Smooth muscle cell (in vitro differentiated cells): Measurements from ENCODE around the gene NELFE. TPM values are rescaled to one million over a fixed set of nuclear protein-coding genes. Genes with fewer than 3 reads are reported as not detected.
"Not testable (repeated sequence)": the region's sequence is repeated elsewhere in the genome, so short reads cannot be mapped to it uniquely, and the experiment has no call there.

ENCODE experiments used
- DNase-seq: peaks from one replicate; lab custom pipeline; 2025; ENCODE audit not compliant: unreplicated experiment; lab: John Stamatoyannopoulos, UW
- H2AFZ ChIP-seq: fragments of 200-600 bp; sonication (generic); 2 replicates; pipeline ENCODE4 v1.6.0; 2016; ENCODE audit warnings: antibody characterized with exemption, low read depth, mild to moderate bottlenecking
- H3F3A ChIP-seq: fragments of 200-600 bp; sonication (generic); 2 replicates; pipeline ENCODE4 v1.6.0; 2017; ENCODE audit warnings: antibody characterized with exemption, low read depth
- H3K27ac ChIP-seq: fragments of 200-600 bp; sonication (generic); 2 replicates; pipeline ENCODE4 v1.5.1; 2016; ENCODE audit warnings: low read depth, mild to moderate bottlenecking
- H3K27me3 ChIP-seq: fragments of 200-600 bp; sonication (generic); 2 replicates; pipeline ENCODE4 v1.6.1; 2016; ENCODE audit warnings: low read depth, mild to moderate bottlenecking
- H3K36me3 ChIP-seq: fragments of 200-600 bp; sonication (generic); 2 replicates; pipeline ENCODE4 v1.5.1; 2016; ENCODE audit warnings: low read depth
- H3K4me1 ChIP-seq: fragments of 200-600 bp; sonication (generic); 2 replicates; pipeline ENCODE4 v1.5.1; 2016; ENCODE audit warnings: low read depth
- H3K4me2 ChIP-seq: fragments of 200-600 bp; sonication (generic); 2 replicates; pipeline ENCODE4 v1.6.0; 2016; ENCODE audit warnings: mild to moderate bottlenecking
- H3K4me3 ChIP-seq: fragments of 200-600 bp; sonication (generic); 2 replicates; pipeline ENCODE4 v1.5.1; 2016; ENCODE audit warnings: mild to moderate bottlenecking
- H3K79me2 ChIP-seq: fragments of 200-600 bp; sonication (generic); 2 replicates; pipeline ENCODE4 v1.6.0; 2016; ENCODE audit warnings: low read depth, mild to moderate bottlenecking
- H3K9ac ChIP-seq: fragments of 200-600 bp; sonication (generic); 2 replicates; pipeline ENCODE4 v1.6.0; 2016; ENCODE audit warnings: low read depth
- H3K9me3 ChIP-seq: fragments of 200-600 bp; sonication (generic); replicated peaks from 2 replicates; pipeline ENCODE4 v1.5.1; 2016; ENCODE audit warnings: low read depth
- H4K20me1 ChIP-seq: fragments of 200-600 bp; sonication (generic); 2 replicates; pipeline ENCODE4 v1.6.0; 2016; ENCODE audit warnings: low read depth
- CTCF ChIP-seq: fragments of 200-600 bp; sonication (generic); IDR thresholded peaks from 2 replicates; pipeline ENCODE4 v1.5.1; 2017; ENCODE audit warnings: borderline replicate concordance, mild to moderate bottlenecking, antibody characterized with exemption; ENCODE audit not compliant: insufficient read depth, poor library complexity, severe bottlenecking
- WGBS: methylation state at CpG from one replicate; pipeline ENCODE4 v1.1.7; 2016; ENCODE audit warnings: low lambda C conversion rate; 5-methylcytosine and 5-hydroxymethylcytosine counted together
- polyA plus RNA-seq: library from polyadenylated mRNA; unstranded; fragments of >200 nt; fragmentation: Nextera tagmentation; extraction: Ambion mirVana; gene quantifications from 2 replicates; pipeline ENCODE4 v1.2.1, GENCODE V29; 2016
- total RNA-seq: library from RNA; depleted of rRNA; stranded (reverse); fragments of >200 nt; gene quantifications from 2 replicates; pipeline ENCODE4 v1.2.3, GENCODE V29; 2014

The NELFE gene
- total and polyA plus RNA-seq, 2 experiments from 2014 or later = 91.5 to 134 TPM

- Histone ChIP-seq H2AFZ (no peak overlapping the region), H4K20me1 (no peaks in the 10 kb centered on the region), H3K4me1 (no peaks in the 10 kb centered on the region), H3F3A (no peaks in the 10 kb centered on the region), H3K4me3 (no peak overlapping the region), H3K27me3 (no peaks in the 10 kb centered on the region), H3K9ac (no peak overlapping the region), H3K79me2 (peaks cover 3% of the 10 kb centered on the region), H3K27ac (no peak overlapping the region), H3K36me3 (no peaks in the 10 kb centered on the region), H3K4me2 (no peak overlapping the region), H3K9me3 (no peaks in the 10 kb centered on the region)
- DNase-seq = no peak
- WGBS = 100% methylated on average over 3 of the region's 3 CpGs
- TF ChIP-seq CTCF = no peak
Observed at GRCh38 chr6:31979238-31979898, 20.6 kb upstream of the NELFE start.

GRCh38 chr6:31978831-31979230 is 20.1 kb upstream of the NELFE start:
- Histone ChIP-seq H3K36me3 (no peaks in the 10 kb centered on the region), H3F3A (no peaks in the 10 kb centered on the region), H3K4me1 (no peaks in the 10 kb centered on the region), H2AFZ (no peak overlapping the region), H3K4me3 (no peak overlapping the region), H3K79me2 (peaks cover 8% of the 10 kb centered on the region), H3K9me3 (no peaks in the 10 kb centered on the region), H3K4me2 (no peak overlapping the region), H3K27me3 (no peaks in the 10 kb centered on the region), H3K9ac (no peak overlapping the region), H4K20me1 (no peaks in the 10 kb centered on the region), H3K27ac (no peak overlapping the region)
- WGBS = 94% methylated on average over 5 of the region's 5 CpGs
- no peak for TF ChIP-seq CTCF
- no peak for DNase-seq

- Histone ChIP-seq H3K4me3 (no peak overlapping the region), H3K4me1 (peaks cover 7% of the 10 kb centered on the region), H3K4me2 (no peak overlapping the region), H3K27me3 (no peaks in the 10 kb centered on the region), H3F3A (no peaks in the 10 kb centered on the region), H2AFZ (no peak overlapping the region), H3K79me2 (peaks cover 17% of the 10 kb centered on the region), H3K36me3 (no peaks in the 10 kb centered on the region), H3K27ac (no peak overlapping the region), H3K9me3 (no peaks in the 10 kb centered on the region), H3K9ac (no peak overlapping the region), H4K20me1 (no peaks in the 10 kb centered on the region)
- no peak for DNase-seq
- TF ChIP-seq CTCF = no peak
- 94% methylated on average over 12 of the region's 12 CpGs for WGBS
Observed at GRCh38 chr6:31977816-31978431, 19.2 kb upstream of the NELFE start.

GRCh38 chr6:31976065-31976464 is 17.3 kb upstream of the NELFE start:
- peaks cover 14% of the 10 kb centered on the region for H3K4me1 ChIP-seq
- WGBS = 100% methylated on average over 11 of the region's 30 CpGs
- H3K9ac ChIP-seq, H2AFZ ChIP-seq, H3K27me3 ChIP-seq, H3K36me3 ChIP-seq, H3K4me2 ChIP-seq, H4K20me1 ChIP-seq, H3K4me3 ChIP-seq, H3K27ac ChIP-seq, H3F3A ChIP-seq, H3K9me3 ChIP-seq, DNase-seq: not testable (repeated sequence)
- H3K79me2 ChIP-seq = peaks cover 21% of the 10 kb centered on the region
